Adrenal gland (tissue), 5 donors: ENCODE data around the gene ALG12.

Experiments
- CTCF ChIP-seq, 6 experiments: fragments of 450-650 bp in 4 of 6; fragments of 200-600 bp in 2 of 6; sonication (generic) in 1 of 6; IDR thresholded peaks; 1 replicate in 5 of 6; 2 replicates in 1 of 6; pipeline versions ENCODE4 v1.5.1 to v1.8.0; 2016 to 2021; ENCODE audit warnings: antibody characterized with exemption in 6 of 6, mild to moderate bottlenecking in 2 of 6, moderate library complexity in 1 of 6
- POLR2A ChIP-seq, 2 donors: fragments of 450-650 bp; IDR thresholded peaks; one replicate each; pipeline ENCODE4 v1.6.1; 2017; ENCODE audit warnings: antibody characterized with exemption in 2 of 2, mild to moderate bottlenecking in 2 of 2, moderate library complexity in 1 of 2
- donor health status: DM: no; HTN: no; CAD: no.

- TF ChIP-seq CTCF (IDR thresholded peaks at IDR 0.05), result no peak
- no peak for TF ChIP-seq POLR2A (IDR thresholded peaks at IDR 0.05)
These were observed 20.4 kb upstream of the ALG12 start for GRCh38 chr22:49938565-49939136.
